ENCODE results near the gene SLC45A1.

GRCh38 chr1:8347635-8348034 lies 29.7 kb downstream of the SLC45A1 start:
- no peak for TF ChIP-seq CTCF (IDR thresholded peaks at IDR 0.05)
- TF ChIP-seq POLR2A (IDR thresholded peaks at IDR 0.05), result no peak

Measured in prostate gland (tissue), 2 donors.